CD4-positive, CD25-positive, alpha-beta regulatory T cell (primary cell): ENCODE data around the gene GFRA4. TPM values are rescaled to one million over a fixed set of nuclear protein-coding genes. Genes with fewer than 3 reads are reported as not detected.

ENCODE experiments used
- ATAC-seq, 2 donors: fragments of 150-1000 bp; cut with Tn5 transposase; one replicate each; pipeline ENCODE4 v1.10.0; 2021; ENCODE audit warnings: low read depth in 2 of 2, moderate number of reproducible peaks in 2 of 2, moderate library complexity in 1 of 2
- DNase-seq, 3 donors: peaks; one replicate each; pipeline versions ENCODE4 v3.0.0 to v3.0.0-alpha.2; 2012 to 2022; ENCODE audit warnings: mixed read lengths in 1 of 3
- H3K27ac ChIP-seq: one replicate; pipeline ENCODE4 v1.7.0; 2013; ENCODE audit warnings: mild to moderate bottlenecking, low read length; ENCODE audit not compliant: insufficient read depth, poor library complexity, severe bottlenecking
- H3K27me3 ChIP-seq: one replicate; pipeline ENCODE4 v1.7.0; 2013; ENCODE audit warnings: low read length; ENCODE audit not compliant: control insufficient read depth, insufficient read depth
- H3K36me3 ChIP-seq: one replicate; pipeline ENCODE4 v1.7.0; 2013; ENCODE audit warnings: mild to moderate bottlenecking, low read length, moderate library complexity; ENCODE audit not compliant: control insufficient read depth, insufficient read depth
- H3K4me1 ChIP-seq: 2 replicates; pipeline ENCODE4 v1.7.0; 2013; ENCODE audit warnings: mild to moderate bottlenecking, low read length; ENCODE audit not compliant: insufficient read depth, control insufficient read depth, poor library complexity, severe bottlenecking
- H3K4me3 ChIP-seq: one replicate; pipeline ENCODE4 v1.7.0; 2013; ENCODE audit warnings: low read depth, mild to moderate bottlenecking, low read length, moderate library complexity
- H3K9me3 ChIP-seq, 2 experiments: 1 replicate in 1 of 2; 2 replicates in 1 of 2; pipeline ENCODE4 v1.7.0; 2013; ENCODE audit warnings: low read length in 2 of 2, mild to moderate bottlenecking in 1 of 2, moderate library complexity in 1 of 2; ENCODE audit not compliant: control insufficient read depth in 2 of 2
- H3K27ac Mint-ChIP-seq, 3 donors: one replicate each; pipeline ENCODE4 v1.8.0; 2020 to 2022; ENCODE audit warnings: mild to moderate bottlenecking in 3 of 3, mixed read lengths in 3 of 3, moderate library complexity in 2 of 3
- H3K27me3 Mint-ChIP-seq: one replicate; pipeline ENCODE4 v1.8.0; 2022; ENCODE audit warnings: mild to moderate bottlenecking, mixed read lengths
- H3K36me3 Mint-ChIP-seq: one replicate; pipeline ENCODE4 v1.8.0; 2020; ENCODE audit warnings: mixed read lengths
- H3K4me1 Mint-ChIP-seq, 4 donors: one replicate each; pipeline ENCODE4 v1.8.0; 2020 to 2022; ENCODE audit warnings: mixed read lengths in 4 of 4, mild to moderate bottlenecking in 1 of 4
- H3K4me3 Mint-ChIP-seq, 4 donors: one replicate each; pipeline ENCODE4 v1.8.0; 2020 to 2022; ENCODE audit warnings: mild to moderate bottlenecking in 4 of 4, mixed read lengths in 4 of 4, moderate library complexity in 3 of 4
- H3K9me3 Mint-ChIP-seq, 7 donors: one replicate each; pipeline ENCODE4 v1.8.0; 2020 to 2022; ENCODE audit warnings: mixed read lengths in 7 of 7, mild to moderate bottlenecking in 3 of 7, moderate library complexity in 2 of 7
- polyA plus RNA-seq, 4 donors: library from polyadenylated mRNA; unstranded; fragments of 300-500 nt; fragmentation: Illumina TruSeq; gene quantifications; one replicate each; pipeline ENCODE4 v1.2.3, GENCODE V29; 2021
- total RNA-seq: library from RNA; stranded (reverse); gene quantifications from one replicate; pipeline ENCODE4 v1.2.3, GENCODE V29; 2022

Gene GFRA4
- total and polyA plus RNA-seq, 5 donors from 2014 or later: not detected

GRCh38 chr20:3705970-3706739, 43.0 kb upstream of the GFRA4 start:
- Mint-ChIP-seq H3K9me3 (no peaks in the 10 kb centered on the region), H3K27me3 (peaks cover 11% of the 10 kb centered on the region), H3K4me3 (no peak overlapping the region), H3K4me1 (no peaks in the 10 kb centered on the region), H3K36me3 (no peaks in the 10 kb centered on the region), H3K27ac (no peak overlapping the region)
- Histone ChIP-seq H3K4me1 (no peaks in the 10 kb centered on the region), H3K27ac (no peak overlapping the region), H3K27me3 (no peaks in the 10 kb centered on the region), H3K9me3 (no peaks in the 10 kb centered on the region), H3K36me3 (no peaks in the 10 kb centered on the region), H3K4me3 (no peak overlapping the region)
- DNase-seq: no peak
- no peak for ATAC-seq

DNA sequence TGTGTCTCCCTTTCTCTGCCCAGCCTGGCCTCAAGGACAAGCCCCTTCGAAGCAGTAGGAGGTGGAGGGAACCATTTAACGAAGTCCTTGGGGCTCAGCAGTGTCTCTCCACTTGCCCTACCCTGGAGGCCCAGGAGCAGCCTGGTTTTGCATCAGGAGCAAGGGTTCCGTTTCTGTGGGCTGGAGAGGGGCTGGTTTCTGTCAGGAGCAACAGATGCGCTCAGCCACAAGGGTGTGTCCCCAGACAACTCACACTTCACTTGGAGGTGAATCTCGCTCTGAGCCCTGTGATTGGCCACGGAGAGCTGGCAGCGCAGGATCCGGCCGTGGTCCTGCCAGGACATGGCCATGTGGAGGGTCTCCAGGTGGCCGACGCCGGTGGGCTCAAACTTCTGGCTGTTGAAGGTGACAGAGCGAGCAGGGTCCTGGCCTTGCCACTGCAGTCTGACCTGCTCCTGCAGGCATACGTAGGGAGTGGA, 42.3 kb upstream of the GFRA4 start:
- H3K9me3 ChIP-seq: no peaks in the 10 kb centered on the region
- H3K4me3 ChIP-seq: no peak overlapping the region
- no peaks in the 10 kb centered on the region for H3K36me3 ChIP-seq
- peaks cover 11% of the 10 kb centered on the region for H3K27me3 Mint-ChIP-seq
- no peak for ATAC-seq
- no peaks in the 10 kb centered on the region for H3K4me1 Mint-ChIP-seq
- no peaks in the 10 kb centered on the region for H3K4me1 ChIP-seq
- no peaks in the 10 kb centered on the region for H3K27me3 ChIP-seq
- no peaks in the 10 kb centered on the region for H3K9me3 Mint-ChIP-seq
- no peak overlapping the region for H3K27ac ChIP-seq
- H3K36me3 Mint-ChIP-seq: no peaks in the 10 kb centered on the region
- DNase-seq: no peak
- no peak overlapping the region for H3K27ac Mint-ChIP-seq
- H3K4me3 Mint-ChIP-seq: no peak overlapping the region

DNA sequence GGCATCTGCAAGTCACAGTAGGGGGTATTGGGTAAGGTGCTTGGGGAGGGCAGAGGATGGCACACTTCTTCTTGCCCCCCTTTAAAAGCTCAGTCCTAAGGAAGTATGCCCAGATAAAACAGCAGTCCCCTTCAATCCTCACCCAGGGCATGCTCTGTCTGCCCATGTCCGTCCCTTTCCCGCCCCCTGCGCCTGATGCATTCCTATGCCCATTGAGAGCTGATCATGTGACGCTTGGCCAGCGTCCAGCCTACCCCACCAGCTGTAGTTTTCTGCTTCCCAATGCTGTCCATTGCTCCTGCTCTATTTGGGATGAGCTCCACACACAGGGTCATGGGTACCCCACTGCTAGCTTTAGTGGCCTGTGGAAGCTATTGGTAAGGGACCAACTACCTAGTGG, 40.9 kb upstream of the GFRA4 start:
- Mint-ChIP-seq H3K4me3 (no peak overlapping the region), H3K9me3 (no peaks in the 10 kb centered on the region), H3K36me3 (no peaks in the 10 kb centered on the region), H3K27ac (no peak overlapping the region), H3K4me1 (no peaks in the 10 kb centered on the region), H3K27me3 (peaks cover 11% of the 10 kb centered on the region)
- no peaks in the 10 kb centered on the region for H3K9me3 ChIP-seq
- no peak for DNase-seq
- no peak overlapping the region for H3K4me3 ChIP-seq
- ATAC-seq: no peak
- H3K27me3 ChIP-seq: no peaks in the 10 kb centered on the region
- no peaks in the 10 kb centered on the region for H3K36me3 ChIP-seq
- no peak overlapping the region for H3K27ac ChIP-seq
- H3K4me1 ChIP-seq: no peaks in the 10 kb centered on the region

- no peaks in the 10 kb centered on the region for H3K9me3 ChIP-seq
- no peak overlapping the region for H3K4me3 Mint-ChIP-seq
- H3K4me3 ChIP-seq: no peak overlapping the region
- no peak overlapping the region for H3K27ac Mint-ChIP-seq
- no peaks in the 10 kb centered on the region for H3K36me3 Mint-ChIP-seq
- H3K36me3 ChIP-seq: no peaks in the 10 kb centered on the region
- H3K27ac ChIP-seq: no peak overlapping the region
- no peaks in the 10 kb centered on the region for H3K9me3 Mint-ChIP-seq
- DNase-seq (no peak), ATAC-seq (no peak)
- H3K4me1 Mint-ChIP-seq: no peaks in the 10 kb centered on the region
- no peaks in the 10 kb centered on the region for H3K27me3 ChIP-seq
- H3K27me3 Mint-ChIP-seq: peaks cover 15% of the 10 kb centered on the region
- H3K4me1 ChIP-seq: no peaks in the 10 kb centered on the region
Observed at GRCh38 chr20:3702611-3703391, 39.6 kb upstream of the GFRA4 start.

DNA sequence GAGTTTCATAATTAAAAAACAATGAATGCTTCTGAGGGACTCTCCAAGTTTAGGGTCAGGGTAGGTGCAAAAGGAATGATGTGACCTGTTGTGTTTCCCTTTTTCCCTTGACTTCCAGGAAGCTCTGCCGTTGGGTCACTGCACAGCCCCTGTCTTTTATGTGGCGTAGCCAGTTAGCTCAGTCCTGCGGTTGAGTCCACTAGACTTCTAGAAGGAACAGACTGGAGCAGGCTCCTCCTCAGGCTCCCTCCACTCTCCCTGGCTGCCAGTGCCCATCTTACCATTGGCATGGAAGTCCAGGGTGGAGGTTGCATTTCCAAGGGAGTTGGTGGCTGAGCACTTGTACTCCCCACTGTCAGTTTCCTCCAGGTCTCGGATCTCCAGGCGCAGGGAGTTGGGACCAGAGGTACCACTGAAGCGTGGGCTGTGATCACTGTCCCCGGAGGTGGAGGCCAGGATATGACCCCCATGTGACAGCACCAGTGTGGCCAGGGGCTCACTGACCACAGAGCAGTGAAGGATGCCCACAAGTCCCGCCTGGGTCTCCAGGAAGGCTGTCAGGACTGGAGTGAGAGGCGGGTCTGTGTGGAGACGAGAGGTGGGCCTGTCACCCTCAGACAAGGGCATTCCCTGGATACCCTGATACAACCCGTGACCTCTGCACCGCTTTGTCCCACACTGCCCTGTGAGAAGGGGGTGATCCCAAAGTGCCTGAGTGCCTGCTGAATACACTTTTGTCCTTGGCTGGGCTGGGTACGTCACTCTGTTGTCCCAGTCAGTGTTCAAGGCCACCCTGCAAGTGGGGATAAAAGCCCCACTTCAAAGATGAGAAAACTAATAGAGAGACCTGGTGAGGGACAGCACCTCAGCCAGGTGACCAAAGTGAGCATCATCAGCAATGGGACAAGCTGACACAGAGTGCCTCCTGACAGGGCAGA, 38.1 kb upstream of the GFRA4 start:
- Histone ChIP-seq H3K9me3 (peaks cover 0 to 1% of the 10 kb centered on the region in 2 experiments), H3K27me3 (no peaks in the 10 kb centered on the region), H3K27ac (no peak overlapping the region), H3K36me3 (no peaks in the 10 kb centered on the region), H3K4me3 (no peak overlapping the region), H3K4me1 (no peaks in the 10 kb centered on the region)
- ATAC-seq (no peak), DNase-seq (no peak)
- H3K4me3 Mint-ChIP-seq: no peak overlapping the region
- no peaks in the 10 kb centered on the region for H3K4me1 Mint-ChIP-seq
- no peaks in the 10 kb centered on the region for H3K9me3 Mint-ChIP-seq
- peaks cover 15% of the 10 kb centered on the region for H3K27me3 Mint-ChIP-seq
- no peaks in the 10 kb centered on the region for H3K36me3 Mint-ChIP-seq
- H3K27ac Mint-ChIP-seq: no peak overlapping the region

GRCh38 chr20:3699037-3699436, 35.8 kb upstream of the GFRA4 start:
- Histone ChIP-seq H3K4me3 (no peak overlapping the region), H3K27me3 (no peaks in the 10 kb centered on the region), H3K27ac (no peak overlapping the region), H3K9me3 (peaks cover 0 to 3% of the 10 kb centered on the region in 2 experiments), H3K36me3 (no peaks in the 10 kb centered on the region), H3K4me1 (no peaks in the 10 kb centered on the region)
- peaks cover 4% of the 10 kb centered on the region for H3K27me3 Mint-ChIP-seq
- no peak overlapping the region for H3K4me3 Mint-ChIP-seq
- no peaks in the 10 kb centered on the region for H3K36me3 Mint-ChIP-seq
- no peak for ATAC-seq
- no peaks in the 10 kb centered on the region for H3K9me3 Mint-ChIP-seq
- no peak overlapping the region for H3K27ac Mint-ChIP-seq
- DNase-seq: no peak
- no peaks in the 10 kb centered on the region for H3K4me1 Mint-ChIP-seq

DNA sequence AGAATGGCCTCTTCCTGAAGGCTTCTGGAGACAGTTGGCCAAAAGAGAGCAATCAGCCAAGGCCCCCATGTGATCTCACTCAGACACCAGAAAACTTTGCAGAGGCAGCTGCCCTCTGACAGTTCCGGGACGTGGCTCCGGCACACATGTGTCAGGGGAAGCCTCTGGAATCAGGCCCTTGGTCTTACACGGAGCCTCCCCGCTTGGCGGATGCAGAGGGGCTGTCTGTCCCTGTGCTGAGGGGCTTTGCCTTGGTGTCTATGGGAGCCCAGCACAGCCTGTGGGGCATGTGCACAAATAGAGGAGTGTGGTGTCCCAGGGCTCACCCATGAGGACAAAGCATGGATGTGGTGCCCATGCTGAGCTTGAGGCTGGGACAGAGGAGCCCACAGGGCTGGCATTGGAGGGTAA, 35.4 kb upstream of the GFRA4 start:
- no peaks in the 10 kb centered on the region for H3K27me3 ChIP-seq
- H3K27ac ChIP-seq: no peak overlapping the region
- peaks cover 0 to 3% of the 10 kb centered on the region in 2 experiments for H3K9me3 ChIP-seq
- Mint-ChIP-seq H3K4me3 (no peak overlapping the region), H3K27ac (no peak overlapping the region), H3K4me1 (no peaks in the 10 kb centered on the region), H3K9me3 (no peaks in the 10 kb centered on the region), H3K27me3 (peaks cover 4% of the 10 kb centered on the region), H3K36me3 (no peaks in the 10 kb centered on the region)
- H3K36me3 ChIP-seq: no peaks in the 10 kb centered on the region
- no peak for ATAC-seq
- no peak overlapping the region for H3K4me3 ChIP-seq
- no peak for DNase-seq
- H3K4me1 ChIP-seq: no peaks in the 10 kb centered on the region
